ENCODE results near the gene SDK2.

DNA sequence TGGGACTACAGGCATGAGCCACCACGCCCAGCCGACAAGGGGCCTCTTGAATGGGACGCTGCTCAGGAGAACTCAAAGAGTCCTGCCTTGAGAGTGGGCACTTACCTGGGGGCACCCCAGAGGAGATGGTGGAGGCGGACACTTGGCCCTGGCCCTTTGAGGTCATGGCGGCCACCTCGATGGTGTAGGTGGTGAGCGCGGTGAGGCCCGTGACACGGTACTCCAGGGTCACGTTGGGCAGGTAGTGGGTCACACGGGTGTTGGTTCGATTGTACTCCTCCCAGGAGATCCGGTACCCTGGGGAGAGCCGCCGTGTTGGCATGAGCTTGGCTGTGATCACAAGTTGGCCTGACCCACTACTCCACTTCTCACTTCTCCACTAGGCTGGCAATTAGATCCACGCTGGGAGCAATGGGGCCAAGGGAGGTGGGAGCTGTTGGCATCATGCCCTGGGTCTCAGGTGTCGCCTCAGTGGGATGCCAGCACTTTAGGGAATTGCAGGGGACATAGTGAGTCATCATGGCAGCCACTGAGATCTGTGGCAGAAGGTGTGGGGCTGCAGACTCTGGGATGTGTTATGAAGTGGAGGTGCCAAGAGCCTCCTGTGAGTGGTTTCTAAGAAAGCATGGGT is 243.2 kb downstream of the SDK2 start:
- TF ChIP-seq POLR2A (IDR thresholded peaks at IDR 0.05) = no peak
- TF ChIP-seq, protein P1, sequence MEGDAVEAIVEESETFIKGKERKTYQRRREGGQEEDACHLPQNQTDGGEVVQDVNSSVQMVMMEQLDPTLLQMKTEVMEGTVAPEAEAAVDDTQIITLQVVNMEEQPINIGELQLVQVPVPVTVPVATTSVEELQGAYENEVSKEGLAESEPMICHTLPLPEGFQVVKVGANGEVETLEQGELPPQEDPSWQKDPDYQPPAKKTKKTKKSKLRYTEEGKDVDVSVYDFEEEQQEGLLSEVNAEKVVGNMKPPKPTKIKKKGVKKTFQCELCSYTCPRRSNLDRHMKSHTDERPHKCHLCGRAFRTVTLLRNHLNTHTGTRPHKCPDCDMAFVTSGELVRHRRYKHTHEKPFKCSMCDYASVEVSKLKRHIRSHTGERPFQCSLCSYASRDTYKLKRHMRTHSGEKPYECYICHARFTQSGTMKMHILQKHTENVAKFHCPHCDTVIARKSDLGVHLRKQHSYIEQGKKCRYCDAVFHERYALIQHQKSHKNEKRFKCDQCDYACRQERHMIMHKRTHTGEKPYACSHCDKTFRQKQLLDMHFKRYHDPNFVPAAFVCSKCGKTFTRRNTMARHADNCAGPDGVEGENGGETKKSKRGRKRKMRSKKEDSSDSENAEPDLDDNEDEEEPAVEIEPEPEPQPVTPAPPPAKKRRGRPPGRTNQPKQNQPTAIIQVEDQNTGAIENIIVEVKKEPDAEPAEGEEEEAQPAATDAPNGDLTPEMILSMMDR (IDR thresholded peaks at IDR 0.05) = no peak

Data from thyroid gland (tissue), 4 donors.